Jurkat, Clone E6-1 (cell line): Measurements from ENCODE around the gene FTL.

Source experiments
- DNase-seq: peaks from one replicate; pipeline ENCODE4 v3.0.0-alpha.2; 2011; ENCODE audit warnings: low read depth, low spot score
- H3K4me3 ChIP-seq: 2 replicates; pipeline ENCODE4 v1.5.1; 2011; ENCODE audit warnings: mild to moderate bottlenecking, low read length, control low read depth, moderate library complexity

Gene FTL

GRCh38 chr19:48963371-48964204 lies 1.5 kb upstream of the FTL start:
- H3K4me3 ChIP-seq = no peak overlapping the region
- DNase-seq = no peak

- DNase-seq = no peak
Measured at GRCh38 chr19:48964205-48965039, 687 bp upstream of the FTL start.

GRCh38 chr19:48965806-48966540 lies 864 bp downstream of the FTL start:
- DNase-seq = peak; percentile 91
- H3K4me3 ChIP-seq = peak overlapping the region; percentile 78

More at GRCh38 chr19:48964205-48965039, 687 bp upstream of the FTL start:
- H3K4me3 ChIP-seq = peak overlapping the region; percentile 78

- peak overlapping the region; percentile 78 for H3K4me3 ChIP-seq
- no peak for DNase-seq
Measured at GRCh38 chr19:48966541-48967345, 1.6 kb downstream of the FTL start.

- no peak overlapping the region for H3K4me3 ChIP-seq
- no peak for DNase-seq
Measured at GRCh38 chr19:48967346-48968178, 2.5 kb downstream of the FTL start.

GRCh38 chr19:48968179-48968661 lies 3.1 kb downstream of the FTL start:
- H3K4me3 ChIP-seq = no peak overlapping the region
- DNase-seq = no peak

- no peak overlapping the region for H3K4me3 ChIP-seq
- DNase-seq = no peak
Measured at GRCh38 chr19:48968813-48969218, 3.7 kb downstream of the FTL start.

- peak; percentile 85 for DNase-seq
- H3K4me3 ChIP-seq = no peak overlapping the region
Measured at GRCh38 chr19:48969276-48970138, 4.4 kb downstream of the FTL start.

GRCh38 chr19:48970139-48970766 lies 5.1 kb downstream of the FTL start:
- H3K4me3 ChIP-seq = no peak overlapping the region
- no peak for DNase-seq

- DNase-seq = peak; percentile 70
- H3K4me3 ChIP-seq = no peak overlapping the region
Measured at GRCh38 chr19:48970923-48971395, 5.8 kb downstream of the FTL start.

GRCh38 chr19:48975947-48976847 lies 11.1 kb downstream of the FTL start:
- peak; percentile 45 for DNase-seq

GRCh38 chr19:48977061-48977460 lies 12.0 kb downstream of the FTL start:
- DNase-seq = no peak

More at GRCh38 chr19:48975947-48976847, 11.1 kb downstream of the FTL start:
- H3K4me3 ChIP-seq = no peak overlapping the region

GRCh38 chr19:48982280-48982679 lies 17.2 kb downstream of the FTL start:
- DNase-seq = no peak
- no peak overlapping the region for H3K4me3 ChIP-seq

More at GRCh38 chr19:48977061-48977460, 12.0 kb downstream of the FTL start:
- no peak overlapping the region for H3K4me3 ChIP-seq

GRCh38 chr19:48985711-48986110 lies 20.6 kb downstream of the FTL start:
- no peak overlapping the region for H3K4me3 ChIP-seq
- no peak for DNase-seq

GRCh38 chr19:48986211-48986610 lies 21.1 kb downstream of the FTL start:
- no peak overlapping the region for H3K4me3 ChIP-seq
- DNase-seq = no peak
